Body of pancreas (tissue), 4 donors: Measurements from ENCODE around the gene LMX1A. TPM values are rescaled to one million over a fixed set of nuclear protein-coding genes. Genes with fewer than 3 reads are reported as not detected.

Experiments used
- ATAC-seq: fragments of 150-250 bp; one replicate; pipeline ENCODE4 v1.9.1; 2016
- DNase-seq, 4 donors: peaks; one replicate each; pipeline ENCODE4 v3.0.0-alpha.2; 2019
- H3K27ac ChIP-seq, 4 donors: fragments of 200-600 bp; sonication (generic); 1 replicate in 3 of 4; 2 replicates in 1 of 4; pipeline versions ENCODE4 v1.5.1 to v1.6.1; 2016 to 2019; ENCODE audit warnings: mild to moderate bottlenecking in 1 of 4, mixed read lengths in 1 of 4, moderate library complexity in 1 of 4
- H3K27me3 ChIP-seq, 2 donors: fragments of 200-600 bp; sonication (generic); one replicate each; pipeline ENCODE4 v1.6.0; 2016; ENCODE audit warnings: mild to moderate bottlenecking in 1 of 2
- H3K36me3 ChIP-seq, 2 donors: fragments of 200-600 bp; sonication (generic); replicated peaks in 1 of 2; 2 replicates each; pipeline ENCODE4 v1.5.1; 2016; ENCODE audit warnings: low read depth in 2 of 2; ENCODE audit not compliant: insufficient read depth in 1 of 2
- H3K4me1 ChIP-seq: fragments of 200-600 bp; sonication (generic); one replicate; pipeline ENCODE4 v1.6.0; 2016
- H3K4me3 ChIP-seq, 2 donors: fragments of 200-600 bp; sonication (generic); 1 replicate in 1 of 2; 2 replicates in 1 of 2; pipeline ENCODE4 v1.5.1; 2016 to 2019
- H3K9me3 ChIP-seq, 3 donors: fragments of 200-600 bp; sonication (generic); 1 replicate in 2 of 3; 2 replicates in 1 of 3; pipeline ENCODE4 v1.5.1; 2016
- POLR2A ChIP-seq, 3 donors: fragments of 450-650 bp; IDR thresholded peaks; one replicate each; pipeline ENCODE4 v1.6.1; 2016; ENCODE audit warnings: antibody characterized with exemption in 3 of 3, mild to moderate bottlenecking in 2 of 3
- WGBS, 2 donors: methylation state at CpG; one replicate each; pipeline ENCODE4 v1.1.5; 2017; 5-methylcytosine and 5-hydroxymethylcytosine counted together
- intact Hi-C: fragments of 100-400 bp; cut with DNase I; formaldehyde crosslinking; loops from one replicate; pipeline ENCODE4 v1.15.1; 2023
- total RNA-seq, 2 donors: library from RNA; depleted of rRNA; stranded (reverse); fragments of >200 nt; gene quantifications; one replicate each; pipeline ENCODE4 v1.1.0, GENCODE V29; 2016
- TF ChIP-seq, protein P1 (sequence below), 7 experiments: fragments of 450-650 bp in 4 of 7; fragments of 200-600 bp in 3 of 7; sonication (generic) in 3 of 7; IDR thresholded peaks; one replicate each; pipeline ENCODE4 v1.5.1; 2016 to 2019; ENCODE audit warnings: antibody characterized with exemption in 7 of 7

Gene LMX1A
- total RNA-seq, 2 donors from 2014 or later = not detected

- no peak for DNase-seq
These were observed 40.3 kb downstream of the LMX1A start for GRCh38 chr1:165316153-165316772.

GRCh38 chr1:165315481-165315880, 41.0 kb downstream of the LMX1A start:
- H3K36me3 ChIP-seq = no peaks in the 10 kb centered on the region
- intact Hi-C loops = no loop called here
- DNase-seq (no peak), ATAC-seq (no peak)
- WGBS, 2 donors = 64 to 92% methylated on average over 3 of the region's 3 CpGs
- TF ChIP-seq POLR2A (IDR thresholded peaks at IDR 0.05) = no peak
- TF ChIP-seq, protein P1, sequence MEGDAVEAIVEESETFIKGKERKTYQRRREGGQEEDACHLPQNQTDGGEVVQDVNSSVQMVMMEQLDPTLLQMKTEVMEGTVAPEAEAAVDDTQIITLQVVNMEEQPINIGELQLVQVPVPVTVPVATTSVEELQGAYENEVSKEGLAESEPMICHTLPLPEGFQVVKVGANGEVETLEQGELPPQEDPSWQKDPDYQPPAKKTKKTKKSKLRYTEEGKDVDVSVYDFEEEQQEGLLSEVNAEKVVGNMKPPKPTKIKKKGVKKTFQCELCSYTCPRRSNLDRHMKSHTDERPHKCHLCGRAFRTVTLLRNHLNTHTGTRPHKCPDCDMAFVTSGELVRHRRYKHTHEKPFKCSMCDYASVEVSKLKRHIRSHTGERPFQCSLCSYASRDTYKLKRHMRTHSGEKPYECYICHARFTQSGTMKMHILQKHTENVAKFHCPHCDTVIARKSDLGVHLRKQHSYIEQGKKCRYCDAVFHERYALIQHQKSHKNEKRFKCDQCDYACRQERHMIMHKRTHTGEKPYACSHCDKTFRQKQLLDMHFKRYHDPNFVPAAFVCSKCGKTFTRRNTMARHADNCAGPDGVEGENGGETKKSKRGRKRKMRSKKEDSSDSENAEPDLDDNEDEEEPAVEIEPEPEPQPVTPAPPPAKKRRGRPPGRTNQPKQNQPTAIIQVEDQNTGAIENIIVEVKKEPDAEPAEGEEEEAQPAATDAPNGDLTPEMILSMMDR (IDR thresholded peaks at IDR 0.05) = no peak
- H3K4me3 ChIP-seq = no peak overlapping the region
- peaks cover 0 to 6% (median 0%) of the 10 kb centered on the region in 3 donors for H3K9me3 ChIP-seq
- no peak overlapping the region for H3K27ac ChIP-seq
- H3K4me1 ChIP-seq = no peaks in the 10 kb centered on the region
- H3K27me3 ChIP-seq = no peaks in the 10 kb centered on the region

More at GRCh38 chr1:165316153-165316772, 40.3 kb downstream of the LMX1A start:
- Histone ChIP-seq H3K36me3 (no peaks in the 10 kb centered on the region), H3K4me3 (no peak overlapping the region), H3K27ac (no peak overlapping the region), H3K4me1 (no peaks in the 10 kb centered on the region), H3K9me3 (peaks cover 0 to 6% (median 0%) of the 10 kb centered on the region in 3 donors), H3K27me3 (no peaks in the 10 kb centered on the region)
- TF ChIP-seq, protein P1 (IDR thresholded peaks at IDR 0.05) = no peak
- no peak for TF ChIP-seq POLR2A (IDR thresholded peaks at IDR 0.05)
- intact Hi-C loops = no loop called here
- WGBS, 2 donors = 60 to 68% methylated on average over 8 to 10 of the region's 10 CpGs
- no peak for ATAC-seq

GRCh38 chr1:165313903-165314302, 42.6 kb downstream of the LMX1A start:
- ATAC-seq (no peak), DNase-seq (no peak)
- no peak overlapping the region for H3K4me3 ChIP-seq
- H3K27me3 ChIP-seq = no peaks in the 10 kb centered on the region
- intact Hi-C loops = no loop called here
- H3K36me3 ChIP-seq = no peaks in the 10 kb centered on the region
- H3K27ac ChIP-seq = no peak overlapping the region
- TF ChIP-seq, protein P1 (IDR thresholded peaks at IDR 0.05) = no peak
- TF ChIP-seq POLR2A (IDR thresholded peaks at IDR 0.05) = no peak
- WGBS, 2 donors = 31 to 38% methylated on average over 4 of the region's 4 CpGs
- peaks cover 0 to 6% (median 0%) of the 10 kb centered on the region in 3 donors for H3K9me3 ChIP-seq
- H3K4me1 ChIP-seq = no peaks in the 10 kb centered on the region

GRCh38 chr1:165312591-165312990, 43.9 kb downstream of the LMX1A start:
- H3K9me3 ChIP-seq = peaks cover 0 to 6% (median 0%) of the 10 kb centered on the region in 3 donors
- no peak overlapping the region for H3K4me3 ChIP-seq
- ATAC-seq (no peak), DNase-seq (no peak)
- TF ChIP-seq, protein P1 (IDR thresholded peaks at IDR 0.05) = no peak
- intact Hi-C loops = no loop called here
- 60 to 65% methylated on average over 1 to 2 of the region's 2 CpGs for WGBS, 2 donors
- H3K27ac ChIP-seq = no peak overlapping the region
- H3K4me1 ChIP-seq = no peaks in the 10 kb centered on the region
- H3K27me3 ChIP-seq = no peaks in the 10 kb centered on the region
- H3K36me3 ChIP-seq = no peaks in the 10 kb centered on the region
